NCI-H2107 treated with DMSO at 0.1 percent for 48 hours (cell line): ENCODE results near the gene YY1.
A peak's percentile ranks its signal among the peaks of the same experiment; 100 is the strongest.

ENCODE experiments used
- DNase-seq: peaks from one replicate; lab custom pipeline; 2025; ENCODE audit not compliant: unreplicated experiment; lab: John Stamatoyannopoulos, UW

YY1 gene

GRCh38 chr14:100241279-100241678 is 2.3 kb downstream of the YY1 start:
- DNase-seq: no peak

- DNase-seq: no peak
Measured at GRCh38 chr14:100243020-100243419, 4.1 kb downstream of the YY1 start.

GRCh38 chr14:100246809-100247428 is 8.0 kb downstream of the YY1 start:
- DNase-seq: peak; percentile 89

- DNase-seq: no peak
Measured at GRCh38 chr14:100250732-100251465, 12.0 kb downstream of the YY1 start.

- DNase-seq: no peak
Measured at GRCh38 chr14:100252684-100253083, 13.7 kb downstream of the YY1 start.

- no peak for DNase-seq
Measured at GRCh38 chr14:100256339-100256895, 17.5 kb downstream of the YY1 start.

- no peak for DNase-seq
Measured at GRCh38 chr14:100261621-100262020, 22.7 kb downstream of the YY1 start.

GRCh38 chr14:100262545-100262944 is 23.6 kb downstream of the YY1 start:
- no peak for DNase-seq

- no peak for DNase-seq
Measured at GRCh38 chr14:100263141-100263540, 24.2 kb downstream of the YY1 start.

GRCh38 chr14:100267990-100268389 is 29.0 kb downstream of the YY1 start:
- DNase-seq: no peak

- no peak for DNase-seq
Measured at GRCh38 chr14:100268591-100269207, 29.8 kb downstream of the YY1 start.

- no peak for DNase-seq
Measured at GRCh38 chr14:100271247-100271939, 32.4 kb downstream of the YY1 start.

- DNase-seq: no peak
Measured at GRCh38 chr14:100274250-100274649, 35.3 kb downstream of the YY1 start.

- DNase-seq: no peak
Measured at GRCh38 chr14:100275214-100275613, 36.3 kb downstream of the YY1 start.

- DNase-seq: no peak
Measured at GRCh38 chr14:100278702-100279101, 39.8 kb downstream of the YY1 start.

- DNase-seq: no peak
Measured at GRCh38 chr14:100279133-100279532, 40.2 kb downstream of the YY1 start.

GRCh38 chr14:100279563-100279962 is 40.6 kb downstream of the YY1 start:
- DNase-seq: no peak

- no peak for DNase-seq
Measured at GRCh38 chr14:100281286-100282082, 42.5 kb downstream of the YY1 start.

- no peak for DNase-seq
Measured at GRCh38 chr14:100282083-100282350, 43.1 kb downstream of the YY1 start.

GRCh38 chr14:100282766-100283419 is 43.9 kb downstream of the YY1 start:
- no peak for DNase-seq
